SU-DHL-6 (cell line): ENCODE results near the gene GRIK3.

ENCODE experiments used
- H2AFZ ChIP-seq: fragments of 200-600 bp; sonication (generic); 2 replicates; pipeline ENCODE4 v1.6.1; 2014; ENCODE audit warnings: low read depth, mild to moderate bottlenecking, moderate library complexity, mixed read lengths, antibody characterized with exemption, low read length; ENCODE audit not compliant: severe bottlenecking
- H3F3A ChIP-seq: fragments of 200-600 bp; shearing (Covaris generic); 2 replicates; pipeline ENCODE4 v1.6.0; 2016; ENCODE audit warnings: antibody characterized with exemption, mild to moderate bottlenecking; ENCODE audit not compliant: insufficient read depth
- H3K27ac ChIP-seq: fragments of 200-600 bp; sonication (generic); 2 replicates; pipeline ENCODE4 v1.5.1; 2016; ENCODE audit warnings: low read depth, mild to moderate bottlenecking, low read length, moderate library complexity, mixed read lengths
- H3K27me3 ChIP-seq: fragments of 200-600 bp; sonication (generic), shearing (Covaris generic); 2 replicates; pipeline ENCODE4 v1.6.0; 2014; ENCODE audit warnings: mild to moderate bottlenecking, low read length
- H3K36me3 ChIP-seq: fragments of 200-600 bp; sonication (generic); 2 replicates; pipeline ENCODE4 v1.6.1; 2014; ENCODE audit warnings: mild to moderate bottlenecking, low read length, mixed read lengths
- H3K4me2 ChIP-seq: fragments of 300-600, 200-600 bp; shearing (Covaris generic), sonication (generic); 2 replicates; pipeline ENCODE4 v1.6.0; 2014; ENCODE audit warnings: low read length, low read depth, mild to moderate bottlenecking; ENCODE audit not compliant: poor library complexity, severe bottlenecking
- H3K4me3 ChIP-seq: fragments of 200-600 bp; sonication (generic); 2 replicates; pipeline ENCODE4 v1.5.1; 2014; ENCODE audit warnings: antibody characterized with exemption, low read length, mild to moderate bottlenecking, mixed read lengths; ENCODE audit not compliant: insufficient read depth, poor library complexity, severe bottlenecking
- H3K79me2 ChIP-seq: fragments of 200-600 bp; sonication (generic); 2 replicates; pipeline ENCODE4 v1.6.1; 2014; ENCODE audit warnings: mild to moderate bottlenecking, low read length, moderate library complexity; ENCODE audit not compliant: insufficient read depth
- H3K9ac ChIP-seq: fragments of 200-600 bp; sonication (generic); 2 replicates; pipeline ENCODE4 v1.7.0; 2014; ENCODE audit warnings: mild to moderate bottlenecking, low read length
- H3K9me2 ChIP-seq: fragments of 200-600 bp; sonication (generic); replicated peaks from 2 replicates; pipeline ENCODE4 v1.6.1; 2014; ENCODE audit warnings: low read length; ENCODE audit not compliant: insufficient read depth
- H3K9me3 ChIP-seq: fragments of 200-600 bp; sonication (generic); 2 replicates; pipeline ENCODE4 v1.6.1; 2014; ENCODE audit warnings: low read length, mixed read lengths; ENCODE audit not compliant: insufficient read depth
- H4K20me1 ChIP-seq: fragments of 200-600 bp; sonication (generic); 2 replicates; pipeline ENCODE4 v1.6.1; 2014; ENCODE audit warnings: low read depth, mild to moderate bottlenecking, antibody characterized with exemption, low read length, moderate library complexity, mixed read lengths
- EZH2phosphoT487 ChIP-seq: fragments of 200-600 bp; sonication (generic), shearing (Covaris generic); conservative IDR thresholded peaks from 2 replicates; pipeline ENCODE4 v1.6.1; 2018; ENCODE audit warnings: mild to moderate bottlenecking, antibody characterized with exemption, low read length, moderate library complexity, mixed read lengths
- TF ChIP-seq, protein P1 (sequence below): fragments of 200-600 bp; sonication (generic); IDR thresholded peaks from one replicate; pipeline ENCODE4 v1.5.1; 2017; ENCODE audit warnings: antibody characterized with exemption, mild to moderate bottlenecking, low read length, moderate library complexity; ENCODE audit not compliant: insufficient read depth, poor library complexity, severe bottlenecking

Gene GRIK3

DNA sequence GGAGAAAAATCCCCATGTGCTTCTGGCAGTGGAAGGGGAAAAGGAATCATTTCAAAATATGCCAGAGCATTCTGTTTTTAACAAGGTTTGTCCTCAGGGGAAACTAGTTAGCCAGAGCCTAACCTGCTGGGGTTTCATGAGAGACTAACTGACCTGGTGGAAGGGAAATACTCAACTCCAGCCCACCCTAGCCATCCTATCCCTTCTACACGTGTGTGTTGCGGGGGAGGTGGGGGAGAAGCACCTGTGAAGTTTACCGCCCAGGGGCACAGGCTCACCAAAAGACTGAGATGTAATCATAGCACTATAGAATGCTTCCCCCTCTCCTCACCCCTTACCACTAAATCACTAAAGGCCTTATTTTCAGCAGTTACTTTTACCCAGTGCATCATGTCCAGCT is 139.5 kb downstream of the GRIK3 start:
- Histone ChIP-seq H3K79me2 (no peaks in the 10 kb centered on the region), H3K9me3 (peaks cover 11% of the 10 kb centered on the region; the same call in 1 of the 2 replicates), H4K20me1 (no peaks in the 10 kb centered on the region), H3F3A (no peaks in the 10 kb centered on the region), H3K4me2 (no peak overlapping the region), H2AFZ (no peak overlapping the region), H3K27me3 (no peaks in the 10 kb centered on the region), H3K4me3 (no peak overlapping the region), H3K9me2 (no peaks in the 10 kb centered on the region), H3K36me3 (0 out of 2 replicates have a peak, but pooled peaks cover 3% of the 10 kb centered on the region), H3K27ac (no peak overlapping the region), H3K9ac (no peak overlapping the region)
- no peak for TF ChIP-seq EZH2phosphoT487
- TF ChIP-seq, protein P1, sequence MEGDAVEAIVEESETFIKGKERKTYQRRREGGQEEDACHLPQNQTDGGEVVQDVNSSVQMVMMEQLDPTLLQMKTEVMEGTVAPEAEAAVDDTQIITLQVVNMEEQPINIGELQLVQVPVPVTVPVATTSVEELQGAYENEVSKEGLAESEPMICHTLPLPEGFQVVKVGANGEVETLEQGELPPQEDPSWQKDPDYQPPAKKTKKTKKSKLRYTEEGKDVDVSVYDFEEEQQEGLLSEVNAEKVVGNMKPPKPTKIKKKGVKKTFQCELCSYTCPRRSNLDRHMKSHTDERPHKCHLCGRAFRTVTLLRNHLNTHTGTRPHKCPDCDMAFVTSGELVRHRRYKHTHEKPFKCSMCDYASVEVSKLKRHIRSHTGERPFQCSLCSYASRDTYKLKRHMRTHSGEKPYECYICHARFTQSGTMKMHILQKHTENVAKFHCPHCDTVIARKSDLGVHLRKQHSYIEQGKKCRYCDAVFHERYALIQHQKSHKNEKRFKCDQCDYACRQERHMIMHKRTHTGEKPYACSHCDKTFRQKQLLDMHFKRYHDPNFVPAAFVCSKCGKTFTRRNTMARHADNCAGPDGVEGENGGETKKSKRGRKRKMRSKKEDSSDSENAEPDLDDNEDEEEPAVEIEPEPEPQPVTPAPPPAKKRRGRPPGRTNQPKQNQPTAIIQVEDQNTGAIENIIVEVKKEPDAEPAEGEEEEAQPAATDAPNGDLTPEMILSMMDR, result no peak

DNA sequence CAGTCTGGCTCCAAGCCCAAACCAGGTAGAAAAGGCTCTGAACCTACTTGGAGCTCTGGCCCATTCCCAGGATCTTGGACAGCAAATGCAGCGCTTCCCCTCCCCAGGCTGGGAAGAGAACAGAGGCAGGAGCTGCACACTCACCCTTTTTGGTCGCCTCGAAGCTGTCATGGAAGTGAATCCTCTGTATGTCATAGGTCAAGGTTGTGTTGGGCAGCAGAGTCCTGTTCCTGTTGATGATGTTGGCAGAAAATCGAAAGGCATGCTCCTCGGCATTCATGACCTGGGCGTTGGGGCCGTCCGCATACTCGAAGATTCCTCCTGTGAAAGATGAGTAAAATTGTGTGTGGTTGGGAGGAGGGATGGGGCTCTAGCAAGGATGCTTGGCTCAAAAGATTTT is 143.5 kb downstream of the GRIK3 start:
- no peaks in the 10 kb centered on the region for H3K36me3 ChIP-seq
- no peak for TF ChIP-seq EZH2phosphoT487
- TF ChIP-seq, protein P1, result no peak

DNA sequence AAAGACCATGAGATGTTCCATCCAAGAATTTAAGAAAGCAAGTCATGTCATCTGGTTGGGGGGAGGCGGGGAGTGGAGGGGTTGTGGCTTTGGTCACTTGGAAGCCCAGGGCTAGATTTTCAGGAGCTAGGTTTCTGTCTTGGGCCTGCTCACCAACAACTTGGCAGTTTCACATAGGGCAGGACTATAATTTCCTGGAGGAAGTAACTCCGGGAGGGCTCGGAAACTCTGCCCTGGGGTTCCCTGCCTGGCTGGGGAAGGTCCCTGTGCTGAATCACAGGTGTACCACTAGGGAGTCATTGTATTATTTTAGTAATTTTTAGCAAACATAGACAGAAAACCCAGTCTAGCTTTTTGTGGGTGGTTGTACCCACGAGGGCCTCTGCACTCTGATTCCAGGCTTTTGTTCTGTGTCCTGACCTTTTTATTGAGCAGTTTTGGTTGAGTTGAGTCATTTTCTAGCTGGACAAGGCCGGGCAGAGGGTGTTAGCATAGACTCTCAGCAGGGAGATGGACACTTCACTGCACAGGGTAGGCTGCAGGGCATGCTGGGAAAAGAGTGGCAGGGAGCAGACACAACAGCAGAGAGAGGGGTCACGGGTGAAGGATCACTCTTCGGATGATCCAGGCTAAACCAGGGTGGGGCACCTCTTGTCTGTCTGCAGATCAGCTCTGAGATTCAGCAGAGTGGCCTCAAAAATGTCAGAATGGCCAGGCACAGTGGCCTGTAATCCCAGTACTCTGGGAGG is 144.7 kb downstream of the GRIK3 start:
- TF ChIP-seq EZH2phosphoT487, result no peak
- TF ChIP-seq, protein P1, result no peak
- H3K27ac ChIP-seq, result no peak overlapping the region
- H3K4me2 ChIP-seq, result no peak overlapping the region
- H3K36me3 ChIP-seq, result no peaks in the 10 kb centered on the region
- no peaks in the 10 kb centered on the region for H3K9me2 ChIP-seq
- H3K27me3 ChIP-seq, result no peaks in the 10 kb centered on the region
- no peaks in the 10 kb centered on the region for H3F3A ChIP-seq
- H3K79me2 ChIP-seq, result no peaks in the 10 kb centered on the region
- H3K9ac ChIP-seq, result no peak overlapping the region
- no peaks in the 10 kb centered on the region for H4K20me1 ChIP-seq
- H2AFZ ChIP-seq, result no peak overlapping the region
- no peak overlapping the region for H3K4me3 ChIP-seq
- H3K9me3 ChIP-seq, result no peaks in the 10 kb centered on the region

More for the DNA sequence above, 143.5 kb downstream of the GRIK3 start:
- no peak overlapping the region for H2AFZ ChIP-seq
- H3K9ac ChIP-seq, result no peak overlapping the region
- no peak overlapping the region for H3K27ac ChIP-seq
- no peaks in the 10 kb centered on the region for H3F3A ChIP-seq
- H3K4me2 ChIP-seq, result no peak overlapping the region
- H3K9me3 ChIP-seq, result peaks cover 3% of the 10 kb centered on the region; the same call in 1 of the 2 replicates
- no peaks in the 10 kb centered on the region for H3K27me3 ChIP-seq
- H3K9me2 ChIP-seq, result no peaks in the 10 kb centered on the region
- no peak overlapping the region for H3K4me3 ChIP-seq
- no peaks in the 10 kb centered on the region for H4K20me1 ChIP-seq
- no peaks in the 10 kb centered on the region for H3K79me2 ChIP-seq
